Loucy (cell line): ENCODE measurements around the gene TESMIN.

ENCODE experiments used
- H2AFZ ChIP-seq: fragments of 200-600 bp; sonication (generic); 2 replicates; pipeline ENCODE4 v1.6.0; 2016; ENCODE audit warnings: antibody characterized with exemption, mild to moderate bottlenecking, low read length, moderate library complexity
- H3F3A ChIP-seq: fragments of 200-600 bp; 2 replicates; pipeline ENCODE4 v1.6.0; 2016; ENCODE audit warnings: antibody characterized with exemption, low read depth, mild to moderate bottlenecking
- H3K27me3 ChIP-seq: fragments of 200-600 bp; sonication (generic); 2 replicates; pipeline ENCODE4 v1.6.1; 2014; ENCODE audit warnings: low read length, mild to moderate bottlenecking; ENCODE audit not compliant: insufficient read depth, poor library complexity, severe bottlenecking
- H3K36me3 ChIP-seq: fragments of 200-600 bp; sonication (generic); 2 replicates; pipeline ENCODE4 v1.6.1; 2016; ENCODE audit warnings: low read length; ENCODE audit not compliant: insufficient read depth
- H3K4me1 ChIP-seq: fragments of 200-600 bp; sonication (generic); 2 replicates; pipeline ENCODE4 v1.5.1; 2014; ENCODE audit warnings: low read length, mild to moderate bottlenecking; ENCODE audit not compliant: insufficient read depth, poor library complexity, severe bottlenecking
- H3K4me2 ChIP-seq: fragments of 200-600 bp; sonication (generic); 2 replicates; pipeline ENCODE4 v1.6.0; 2014; ENCODE audit warnings: antibody characterized with exemption, low read length, low read depth, mild to moderate bottlenecking; ENCODE audit not compliant: poor library complexity, severe bottlenecking
- H3K4me3 ChIP-seq: fragments of 200-600 bp; sonication (generic); 2 replicates; pipeline ENCODE4 v1.5.1; 2014; ENCODE audit warnings: low read length, mild to moderate bottlenecking, mixed read lengths; ENCODE audit not compliant: poor library complexity, severe bottlenecking
- H3K79me2 ChIP-seq: fragments of 200-600 bp; sonication (generic); 2 replicates; pipeline ENCODE4 v1.6.1; 2014; ENCODE audit warnings: low read length; ENCODE audit not compliant: insufficient read depth
- H3K9ac ChIP-seq: fragments of 200-600 bp; sonication (generic); 2 replicates; pipeline ENCODE4 v1.6.0; 2014; ENCODE audit warnings: mild to moderate bottlenecking, low read depth, low read length, moderate library complexity; ENCODE audit not compliant: poor library complexity, severe bottlenecking
- H3K9me2 ChIP-seq: fragments of 200-600 bp; sonication (generic); replicated peaks from 2 replicates; pipeline ENCODE4 v1.6.1; 2016; ENCODE audit warnings: low read depth, low read length, mixed read lengths
- H3K9me3 ChIP-seq: fragments of 200-600 bp; sonication (generic); 2 replicates; pipeline ENCODE4 v1.6.1; 2014; ENCODE audit warnings: mild to moderate bottlenecking, antibody characterized with exemption, low read length, low read depth; ENCODE audit not compliant: insufficient read depth
- H4K20me1 ChIP-seq: fragments of 200-600 bp; sonication (generic); 2 replicates; pipeline ENCODE4 v1.6.0; 2014; ENCODE audit warnings: antibody characterized with exemption, low read length, mild to moderate bottlenecking; ENCODE audit not compliant: insufficient read depth, poor library complexity, severe bottlenecking
- CTCF ChIP-seq: fragments of 200-600 bp; sonication (generic); conservative IDR thresholded peaks from 2 replicates; pipeline ENCODE4 v1.5.1; 2014; ENCODE audit warnings: mild to moderate bottlenecking, antibody characterized with exemption, low read length
- EZH2phosphoT487 ChIP-seq: fragments of 200-600 bp; IDR thresholded peaks from 2 replicates; pipeline ENCODE4 v1.6.1; 2018; ENCODE audit warnings: antibody characterized with exemption, mild to moderate bottlenecking, moderate library complexity, borderline replicate concordance

TESMIN gene

DNA sequence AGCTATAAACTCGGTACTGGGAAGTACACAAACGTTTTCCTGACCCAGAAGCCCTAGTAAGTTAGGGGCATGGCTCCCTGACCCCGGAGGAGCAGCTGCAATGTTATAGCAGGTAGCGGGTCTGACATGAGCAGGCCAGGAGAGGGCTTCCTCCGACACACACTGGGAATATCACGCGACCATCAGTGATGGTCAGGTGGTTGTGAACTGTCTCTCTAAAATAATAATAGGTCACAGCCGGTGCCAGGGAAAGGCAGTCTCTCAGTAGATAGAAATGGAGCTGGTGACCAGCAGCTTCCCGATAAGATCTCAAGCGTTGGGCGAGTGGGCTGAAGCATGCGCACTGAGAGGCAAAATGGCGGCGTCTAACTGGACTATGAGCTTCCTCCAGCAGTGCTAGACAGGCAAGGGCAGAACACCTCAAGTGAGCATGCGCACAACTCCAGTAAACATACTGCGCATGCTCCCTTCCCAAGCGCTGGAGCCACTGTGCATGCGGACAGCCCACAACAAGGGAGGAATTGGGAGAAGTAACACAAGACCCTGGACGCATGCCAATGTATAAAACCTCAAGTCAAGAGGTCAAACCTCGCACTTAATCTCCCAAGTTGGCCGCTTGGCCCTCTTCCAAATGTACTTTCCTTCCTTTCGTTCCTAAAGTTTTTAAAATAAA is 22.3 kb upstream of the TESMIN start:
- Histone ChIP-seq H3K4me1 (no peaks in the 10 kb centered on the region), H3K4me2 (no peak overlapping the region), H3K9me3 (no peaks in the 10 kb centered on the region), H3K27me3 (no peaks in the 10 kb centered on the region), H3K79me2 (no peaks in the 10 kb centered on the region), H3K36me3 (peaks cover 93% of the 10 kb centered on the region), H3F3A (no peaks in the 10 kb centered on the region), H4K20me1 (no peaks in the 10 kb centered on the region), H3K9me2 (no peaks in the 10 kb centered on the region), H3K9ac (no peak overlapping the region), H2AFZ (no peak overlapping the region), H3K4me3 (no peak overlapping the region)
- no peak for TF ChIP-seq CTCF
- no peak for TF ChIP-seq EZH2phosphoT487

GRCh38 chr11:68772936-68773335 is 21.6 kb upstream of the TESMIN start:
- Histone ChIP-seq H3K9ac (no peak overlapping the region), H3K4me1 (no peaks in the 10 kb centered on the region), H3K27me3 (no peaks in the 10 kb centered on the region), H3K79me2 (no peaks in the 10 kb centered on the region), H3K36me3 (peaks cover 93% of the 10 kb centered on the region), H3K4me3 (no peak overlapping the region), H2AFZ (no peak overlapping the region), H3K9me2 (no peaks in the 10 kb centered on the region), H3K9me3 (no peaks in the 10 kb centered on the region), H4K20me1 (no peaks in the 10 kb centered on the region), H3F3A (no peaks in the 10 kb centered on the region), H3K4me2 (no peak overlapping the region)
- TF ChIP-seq CTCF, result no peak
- TF ChIP-seq EZH2phosphoT487, result no peak

GRCh38 chr11:68770781-68771180 is 19.5 kb upstream of the TESMIN start:
- TF ChIP-seq EZH2phosphoT487, result no peak
- no peak for TF ChIP-seq CTCF
- Histone ChIP-seq H3F3A (no peaks in the 10 kb centered on the region), H3K9me3 (no peaks in the 10 kb centered on the region), H3K4me3 (no peak overlapping the region), H3K4me1 (no peaks in the 10 kb centered on the region), H2AFZ (no peak overlapping the region), H3K27me3 (no peaks in the 10 kb centered on the region), H3K9ac (no peak overlapping the region), H4K20me1 (no peaks in the 10 kb centered on the region), H3K79me2 (no peaks in the 10 kb centered on the region), H3K9me2 (no peaks in the 10 kb centered on the region), H3K4me2 (no peak overlapping the region), H3K36me3 (peaks cover 78% of the 10 kb centered on the region)
